Stimulated activated CD4-positive, alpha-beta T cell treated with anti-CD3 and anti-CD28 coated beads, Interleukin-12 subunit alpha, Interleukin-12 subunit beta, amount 100 ng/mL, for 48 hours (primary cell): ENCODE data around the gene PPP2R5E.

ENCODE experiments used
- DNase-seq, 3 donors: peaks; one replicate each; pipeline ENCODE4 v3.0.0-alpha.2; 2020; ENCODE audit warnings: low read depth in 2 of 3, low spot score in 1 of 3

PPP2R5E gene

DNA sequence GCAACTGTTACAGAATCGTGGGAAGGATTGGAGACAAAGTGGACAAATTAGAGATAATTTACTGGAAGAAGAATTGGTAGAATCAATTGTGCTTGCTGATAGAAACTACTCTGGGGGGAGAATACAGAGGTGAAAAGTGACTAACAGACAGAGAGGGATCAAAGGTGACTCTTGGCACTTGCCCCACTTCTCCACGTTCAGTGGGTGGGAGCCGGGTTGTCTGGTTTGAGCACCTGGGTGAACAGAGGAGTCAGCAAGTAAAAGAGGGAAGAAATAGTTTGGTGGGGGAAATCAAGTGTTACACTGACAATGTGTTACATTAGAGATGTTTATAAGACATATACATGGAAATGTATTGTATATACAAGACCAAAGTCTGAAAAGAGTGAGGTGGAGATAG, 69.1 kb downstream of the PPP2R5E start:
- no peak for DNase-seq

DNA sequence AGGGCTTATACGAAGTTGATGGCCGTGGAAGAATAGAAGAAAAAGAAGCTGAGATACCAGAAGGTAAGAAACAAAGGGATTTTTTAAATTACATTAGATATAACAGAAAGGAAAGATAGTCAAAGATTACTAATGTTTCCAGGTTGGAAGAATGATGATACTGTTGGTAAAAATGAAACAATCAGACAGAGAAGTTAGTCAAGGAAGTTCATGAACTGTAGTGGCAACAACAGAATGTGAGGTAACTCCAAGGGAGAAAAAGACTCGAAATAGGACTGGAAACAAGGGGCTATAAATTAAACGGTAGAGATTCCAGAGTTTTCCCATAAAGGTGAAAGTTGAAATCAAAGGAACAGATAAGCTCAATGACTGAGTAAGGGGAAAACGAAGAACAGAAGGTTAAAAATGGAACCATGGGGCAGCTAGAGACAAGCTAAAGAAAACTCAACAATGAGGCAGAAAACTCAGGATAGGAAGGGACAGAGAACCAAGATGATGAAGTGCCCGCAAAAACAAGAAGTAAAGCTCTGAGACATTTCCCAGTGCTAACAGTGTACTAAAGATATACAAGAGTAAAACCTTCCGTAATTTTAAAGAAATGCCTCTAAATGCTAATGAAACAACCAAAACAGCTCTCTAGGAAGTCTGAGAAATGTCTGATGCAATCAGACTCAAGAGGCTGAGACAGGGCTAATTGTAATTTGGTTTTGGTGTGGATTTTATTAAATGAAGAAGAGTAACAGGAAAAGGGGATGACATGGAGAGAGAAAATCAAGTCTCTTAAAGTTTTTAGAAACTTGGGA, 70.0 kb downstream of the PPP2R5E start:
- DNase-seq, result no peak

DNA sequence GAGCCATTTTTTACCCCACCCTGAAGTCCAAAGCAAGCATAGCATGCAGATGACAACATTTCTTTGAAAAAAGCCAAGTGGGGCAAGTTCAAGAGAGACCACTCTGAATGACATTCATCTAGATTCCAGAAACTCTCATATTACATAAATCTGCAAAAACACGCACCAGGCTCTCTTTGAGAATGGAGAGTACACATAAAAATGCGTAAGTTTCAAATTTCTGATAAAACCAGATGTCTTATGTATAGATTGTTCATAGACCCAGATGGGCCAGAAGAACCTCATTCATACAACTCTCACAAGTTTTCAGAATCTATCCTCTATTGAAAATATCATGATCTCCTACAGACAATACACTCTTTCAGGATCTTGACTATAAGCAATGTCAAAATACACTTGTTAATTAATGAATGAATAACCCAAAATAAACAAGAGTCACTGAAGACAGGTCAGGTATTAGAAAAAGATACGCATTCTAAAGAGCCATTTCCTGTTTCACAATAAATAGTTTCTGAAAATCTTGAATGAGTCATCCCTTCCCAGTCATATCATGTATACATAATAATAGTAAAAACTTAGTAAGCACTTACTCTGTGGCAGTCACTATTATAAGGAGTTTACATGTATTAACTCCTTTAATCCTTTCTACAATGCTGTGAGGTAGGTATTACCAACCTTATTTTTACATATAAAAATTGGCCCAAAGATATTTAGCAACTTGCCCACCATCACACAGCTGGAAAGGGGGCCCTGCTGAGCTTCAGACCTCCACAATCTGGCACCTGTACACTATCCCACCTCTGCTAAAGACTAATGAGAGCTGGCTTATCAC, 72.0 kb downstream of the PPP2R5E start:
- no peak for DNase-seq

DNA sequence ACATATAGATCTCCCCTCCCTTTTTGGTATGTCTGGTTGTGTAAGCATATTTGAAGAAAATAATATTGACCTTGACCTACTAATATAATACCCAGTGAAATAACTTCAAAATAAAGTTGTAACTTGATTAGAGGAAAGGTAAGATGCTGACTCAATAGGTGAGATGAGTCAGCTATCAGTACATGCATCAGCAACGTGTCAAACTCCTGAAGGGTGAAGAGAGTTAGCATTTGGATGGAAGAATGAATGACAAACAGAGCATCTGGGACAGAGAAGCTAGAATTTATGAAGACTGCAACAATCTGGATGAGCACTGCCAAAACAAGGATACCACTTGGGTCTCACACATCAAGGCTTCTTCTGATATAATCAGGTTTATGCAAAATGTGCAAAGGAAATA, 74.9 kb downstream of the PPP2R5E start:
- DNase-seq, result no peak

DNA sequence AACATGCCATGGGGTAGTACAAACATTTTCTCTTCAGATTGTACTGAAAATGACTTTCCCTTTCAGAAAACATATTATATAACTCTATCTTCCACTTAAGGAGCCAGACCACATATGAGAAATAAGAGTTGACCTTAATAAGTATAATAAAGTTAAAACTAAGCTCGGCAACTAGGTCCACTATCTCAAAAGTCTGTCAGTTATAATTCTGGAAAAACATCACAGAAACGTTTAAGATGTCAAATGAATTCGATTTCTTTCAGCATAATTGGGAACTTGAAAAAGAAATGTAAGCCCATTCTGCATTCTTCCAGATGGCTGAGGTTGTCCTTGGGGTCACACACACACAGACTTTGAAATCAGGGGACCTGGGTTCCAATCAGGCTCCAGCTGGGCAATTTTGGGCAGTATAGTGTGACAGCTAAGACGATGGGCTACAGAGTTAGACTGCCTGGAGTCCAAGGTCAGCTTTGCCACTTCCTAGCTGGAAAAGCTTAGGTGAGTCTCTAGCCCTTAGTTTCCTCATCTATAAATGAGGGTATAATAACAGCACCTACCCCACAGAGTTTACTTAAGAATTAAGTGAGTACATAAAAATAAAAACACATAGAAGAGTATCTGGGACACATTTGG, 75.6 kb downstream of the PPP2R5E start:
- DNase-seq, result no peak

DNA sequence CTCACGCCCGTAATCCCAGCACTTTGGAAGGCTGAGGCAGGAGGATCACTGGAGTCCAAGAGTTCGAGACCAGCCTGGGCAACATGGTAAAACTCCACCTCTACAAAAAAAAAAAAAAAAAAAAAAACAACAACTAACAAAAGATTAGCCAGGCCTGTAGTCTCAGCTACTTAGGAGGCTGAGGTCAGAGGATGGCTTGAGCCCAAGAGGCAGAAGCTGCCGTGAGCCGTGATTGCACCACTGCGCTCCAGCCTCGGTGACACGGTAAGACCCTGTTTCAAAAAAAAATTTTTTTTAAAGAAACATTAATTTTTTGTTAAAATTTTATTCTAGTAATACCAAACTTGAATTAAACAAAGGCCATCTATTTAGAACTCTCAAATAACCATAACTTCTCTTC, 77.8 kb downstream of the PPP2R5E start:
- no peak for DNase-seq

DNA sequence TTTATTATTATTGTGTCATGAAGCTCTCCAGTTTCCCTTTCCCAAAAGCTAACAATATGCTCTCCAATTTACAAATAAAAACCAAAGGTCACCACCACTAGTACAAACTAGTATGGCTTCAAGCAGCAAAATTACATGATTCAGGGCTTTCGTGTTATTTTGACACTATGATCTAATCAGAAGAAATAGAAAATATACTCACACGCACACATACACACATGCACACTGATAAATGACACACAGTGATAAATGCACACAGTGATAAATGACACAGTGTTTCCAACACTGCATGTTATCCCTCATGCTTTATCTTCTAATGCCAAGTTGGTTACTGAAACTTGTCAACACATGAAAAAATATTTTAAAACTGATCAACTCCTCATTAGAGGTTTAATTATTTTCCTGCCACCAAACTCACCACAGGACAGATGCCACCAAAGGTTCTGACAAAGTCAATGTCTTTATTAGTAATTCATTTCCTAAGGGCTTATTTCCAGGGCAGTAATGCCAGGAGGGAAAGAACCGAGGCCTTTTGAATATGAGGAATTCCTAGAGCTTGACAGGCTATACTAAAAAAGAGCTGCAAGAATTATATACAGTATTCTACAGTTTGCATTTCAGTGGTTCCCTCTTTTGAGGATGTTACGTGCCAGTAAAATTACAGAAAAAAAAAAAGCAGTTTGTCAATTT, 82.4 kb downstream of the PPP2R5E start:
- no peak for DNase-seq

DNA sequence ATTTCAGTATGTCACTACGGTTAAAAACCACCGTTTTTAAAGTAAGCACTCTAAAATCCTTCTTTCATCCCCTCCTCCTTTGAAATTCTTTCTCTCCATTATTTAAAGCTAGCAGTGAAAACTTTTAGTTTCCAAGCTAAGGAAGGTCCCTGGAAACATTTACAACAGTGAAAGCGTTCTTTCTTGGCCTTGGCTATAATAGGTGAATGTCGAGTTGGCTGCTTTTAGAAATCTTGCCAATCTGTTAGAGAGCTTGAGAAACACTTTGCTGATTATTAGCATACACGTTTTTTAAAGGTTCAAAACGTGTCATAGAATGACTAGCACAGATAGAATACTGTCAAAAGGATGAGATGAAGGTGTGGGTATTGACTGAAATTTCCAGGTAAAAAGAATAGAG, 83.4 kb downstream of the PPP2R5E start:
- DNase-seq, result no peak

DNA sequence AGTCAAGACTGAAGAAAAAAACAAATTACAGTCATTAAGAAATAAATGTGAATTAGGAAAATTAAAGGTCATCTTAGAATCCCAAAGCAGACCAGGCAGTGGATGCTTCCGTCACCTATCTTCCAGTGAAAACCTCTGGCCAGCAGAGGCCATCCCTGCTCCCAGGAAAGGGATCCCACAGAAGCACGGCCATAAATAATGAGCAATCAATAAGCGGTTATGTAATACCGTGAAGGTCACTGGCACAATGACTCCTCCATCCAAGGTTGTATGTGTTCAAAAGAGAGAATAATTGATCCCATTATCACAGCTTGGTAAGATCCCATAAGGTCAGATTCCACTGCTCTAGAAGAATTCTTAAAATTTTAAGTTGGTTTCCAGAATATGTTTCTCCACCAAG, 85.7 kb downstream of the PPP2R5E start:
- DNase-seq, result no peak

DNA sequence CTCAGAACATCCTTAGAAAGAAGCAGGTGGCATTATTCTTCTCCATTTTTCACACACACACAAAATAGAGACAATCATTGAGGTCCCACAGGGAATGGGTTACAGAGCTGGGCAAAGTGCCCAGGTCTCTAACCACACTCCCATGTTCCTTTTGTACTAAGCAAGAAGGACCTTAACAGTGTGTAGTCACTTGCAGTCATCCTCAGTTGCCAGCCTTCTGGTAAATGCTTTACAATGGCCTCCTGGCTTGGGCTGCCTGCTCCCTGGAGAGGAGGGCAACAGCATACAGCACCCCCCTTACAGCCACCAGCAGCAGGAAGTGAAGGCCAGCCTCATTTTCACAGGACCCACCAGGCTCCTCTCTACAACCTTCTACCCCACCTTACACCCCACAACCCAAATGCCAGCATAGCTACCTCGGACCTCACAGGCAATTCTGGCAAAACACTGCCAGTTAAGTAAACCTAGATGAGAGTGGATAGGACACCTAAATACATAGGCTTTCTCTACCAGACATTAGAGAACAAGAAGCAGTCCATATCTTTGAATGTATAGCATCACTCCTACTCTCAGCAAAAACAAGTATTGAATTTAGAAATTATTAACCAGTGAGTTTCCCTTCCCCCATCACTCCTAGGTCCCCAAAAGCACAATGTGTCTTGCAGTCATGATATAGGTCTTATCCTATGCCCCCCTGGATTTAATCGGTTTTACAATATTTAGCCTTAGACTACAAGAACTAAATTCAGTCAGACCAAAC, 88.1 kb downstream of the PPP2R5E start:
- no peak for DNase-seq

DNA sequence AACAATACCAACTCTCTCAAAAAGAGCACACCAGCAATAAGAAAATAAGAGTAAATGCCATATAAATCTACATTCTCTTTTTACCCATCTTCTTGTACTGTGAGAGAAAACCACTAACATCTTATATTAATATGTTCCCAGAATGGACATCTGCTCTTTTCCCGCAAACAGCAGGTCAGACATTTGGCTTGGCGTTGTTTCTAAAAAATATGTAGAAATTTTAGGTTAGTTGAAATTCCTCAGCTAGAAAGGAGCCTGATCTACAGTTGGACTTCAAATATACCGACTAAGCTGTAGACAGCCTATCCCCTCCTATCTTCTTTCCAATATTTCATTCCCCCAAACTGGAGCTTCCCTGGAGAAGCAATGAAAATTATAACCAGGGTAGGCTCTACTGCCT, 88.7 kb downstream of the PPP2R5E start:
- DNase-seq, result no peak

DNA sequence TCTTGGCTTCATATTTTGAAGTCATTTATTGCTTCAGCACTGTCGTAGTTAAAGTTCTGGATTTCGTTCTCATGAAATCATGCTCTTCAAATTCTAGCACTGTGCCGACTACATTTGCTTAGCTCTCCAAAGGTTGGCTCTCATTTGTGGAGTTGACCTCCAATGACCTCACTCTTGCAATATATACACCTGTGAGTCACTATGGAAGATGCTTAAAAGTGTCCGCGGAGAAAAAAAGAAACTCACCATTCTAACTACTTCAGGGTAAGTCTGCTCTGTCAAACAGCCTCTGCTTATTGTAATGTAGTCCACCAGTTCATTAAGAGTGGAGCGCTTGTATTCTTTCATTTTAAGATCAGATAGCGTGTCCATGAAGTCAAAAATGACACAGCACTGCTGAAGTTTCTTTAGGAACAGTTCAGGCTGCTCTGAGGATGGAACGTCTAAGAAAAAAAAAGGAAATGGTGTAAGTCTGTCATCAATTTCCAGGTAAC, 89.7 kb downstream of the PPP2R5E start:
- no peak for DNase-seq

DNA sequence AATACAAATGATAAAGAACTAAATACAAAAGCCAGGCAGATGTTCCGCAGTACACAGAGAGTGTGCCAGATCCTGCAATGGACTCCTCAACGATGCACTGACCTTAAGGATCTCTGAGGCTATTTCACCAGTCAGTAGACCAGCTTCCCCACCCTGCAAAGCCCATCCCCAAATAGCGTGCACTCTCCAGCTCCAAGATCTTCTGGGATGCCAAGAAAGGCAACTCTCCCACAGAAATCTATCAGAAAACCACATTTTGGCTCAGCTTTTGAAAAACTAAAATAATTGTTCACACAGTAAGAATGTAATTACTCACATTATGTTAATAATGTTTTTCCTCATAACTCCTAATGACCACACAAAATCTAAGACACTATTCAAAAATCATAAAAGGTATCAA, 90.4 kb downstream of the PPP2R5E start:
- no peak for DNase-seq

DNA sequence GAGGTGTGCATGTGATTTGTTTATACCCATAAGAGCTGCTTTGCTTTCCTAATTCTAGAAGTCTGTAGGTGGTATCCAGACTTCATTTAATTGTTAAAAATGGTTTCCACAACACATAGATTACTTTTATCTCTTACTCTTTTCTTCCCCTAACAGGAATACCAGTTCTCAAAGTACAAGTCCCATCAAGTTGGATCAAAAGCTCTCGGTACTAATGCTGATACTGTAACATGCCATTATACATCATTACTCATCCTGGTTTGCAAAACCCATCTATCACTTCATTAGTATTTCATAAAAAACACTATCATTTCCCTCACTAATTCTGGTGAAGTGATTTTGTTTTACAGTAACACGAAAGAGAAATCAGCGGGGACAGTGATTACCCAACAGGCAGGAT, 94.3 kb downstream of the PPP2R5E start:
- DNase-seq, result no peak

DNA sequence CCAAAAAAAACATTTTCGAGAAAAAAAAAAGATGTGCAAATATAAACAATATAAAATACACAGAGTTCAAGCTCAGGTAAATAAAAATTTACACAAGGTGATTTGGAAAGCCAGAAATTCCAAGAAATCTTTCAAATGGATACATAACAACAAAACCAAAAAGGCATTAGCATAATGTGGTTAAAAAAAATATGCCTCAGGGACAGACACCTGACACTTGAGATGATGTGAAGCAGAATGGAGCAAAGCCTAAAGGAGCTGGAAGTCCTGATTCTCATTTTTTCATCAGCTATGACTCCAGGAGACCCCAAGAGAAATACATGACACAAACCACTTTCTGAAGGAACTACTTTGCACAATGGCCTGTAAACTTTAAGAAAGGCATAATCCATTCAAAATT, 98.6 kb downstream of the PPP2R5E start:
- DNase-seq, result no peak

DNA sequence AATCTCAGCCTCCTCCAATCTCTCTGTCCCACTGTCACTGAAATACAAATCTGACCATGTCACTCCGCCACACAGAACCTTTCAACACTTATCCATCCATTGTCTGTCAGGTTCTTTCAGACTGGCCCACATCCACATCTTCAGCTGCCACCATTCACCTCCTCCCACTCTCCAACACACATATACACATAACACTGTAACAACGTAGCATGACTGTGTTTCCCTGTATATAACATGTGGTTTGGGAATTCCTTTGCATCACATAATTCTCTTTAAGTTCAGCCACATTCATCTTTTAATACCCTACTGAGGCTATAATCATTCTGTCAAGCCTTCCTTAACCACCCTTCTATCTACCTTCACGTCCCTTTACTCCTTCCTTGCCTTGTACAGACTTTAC, 99.2 kb downstream of the PPP2R5E start:
- no peak for DNase-seq

DNA sequence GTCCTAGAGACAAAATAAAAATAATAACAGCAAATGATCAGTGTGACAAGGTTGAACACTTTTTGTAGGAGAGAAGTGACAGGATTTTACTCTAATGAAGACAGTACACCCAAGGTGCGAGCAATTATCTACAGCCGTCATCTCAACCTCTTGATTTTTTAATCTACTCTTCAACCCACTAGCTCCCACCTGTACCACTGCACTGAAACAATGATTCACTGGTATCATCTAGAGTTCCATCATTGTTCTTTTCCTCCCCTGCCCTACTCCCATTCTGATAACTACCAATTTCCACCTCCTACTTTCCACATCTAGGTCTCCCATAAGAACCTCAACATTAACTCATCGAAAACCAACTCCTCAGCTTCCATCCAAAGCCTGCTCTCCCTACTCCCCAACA, 99.8 kb downstream of the PPP2R5E start:
- DNase-seq, result no peak

DNA sequence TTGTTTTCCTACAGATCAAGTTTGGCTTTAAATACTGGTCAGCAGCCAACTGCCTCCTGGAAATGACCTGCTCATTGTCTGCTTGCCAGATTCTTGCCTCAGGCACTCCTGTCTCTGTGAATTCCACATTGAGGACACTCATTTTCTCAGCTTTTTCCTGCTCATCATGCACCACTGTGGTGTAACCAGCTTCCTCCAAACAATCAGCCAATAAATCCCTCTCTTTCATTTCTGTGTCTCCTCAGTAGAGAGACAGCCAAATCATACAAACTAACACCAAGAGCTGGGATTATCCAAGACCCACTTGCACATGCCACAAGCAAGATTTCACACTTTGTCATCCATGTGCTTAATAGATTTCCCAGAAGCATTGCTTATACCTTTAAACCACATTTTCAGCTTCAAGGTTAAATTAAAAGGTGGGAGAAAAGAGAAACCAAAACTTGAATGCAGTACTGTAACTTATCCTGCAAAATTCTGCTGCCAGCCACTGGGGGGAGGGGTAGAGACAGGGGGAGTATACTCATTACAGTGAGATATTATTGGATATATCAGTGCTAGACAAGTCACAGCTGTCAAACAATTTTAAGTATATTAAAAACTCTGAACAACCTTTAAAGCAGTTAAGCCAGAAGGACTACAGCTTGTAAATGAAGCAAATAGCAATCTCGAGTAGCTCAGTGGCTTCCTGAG, 105.0 kb downstream of the PPP2R5E start:
- DNase-seq, result peak in 1 of 3 donors; percentile 19

DNA sequence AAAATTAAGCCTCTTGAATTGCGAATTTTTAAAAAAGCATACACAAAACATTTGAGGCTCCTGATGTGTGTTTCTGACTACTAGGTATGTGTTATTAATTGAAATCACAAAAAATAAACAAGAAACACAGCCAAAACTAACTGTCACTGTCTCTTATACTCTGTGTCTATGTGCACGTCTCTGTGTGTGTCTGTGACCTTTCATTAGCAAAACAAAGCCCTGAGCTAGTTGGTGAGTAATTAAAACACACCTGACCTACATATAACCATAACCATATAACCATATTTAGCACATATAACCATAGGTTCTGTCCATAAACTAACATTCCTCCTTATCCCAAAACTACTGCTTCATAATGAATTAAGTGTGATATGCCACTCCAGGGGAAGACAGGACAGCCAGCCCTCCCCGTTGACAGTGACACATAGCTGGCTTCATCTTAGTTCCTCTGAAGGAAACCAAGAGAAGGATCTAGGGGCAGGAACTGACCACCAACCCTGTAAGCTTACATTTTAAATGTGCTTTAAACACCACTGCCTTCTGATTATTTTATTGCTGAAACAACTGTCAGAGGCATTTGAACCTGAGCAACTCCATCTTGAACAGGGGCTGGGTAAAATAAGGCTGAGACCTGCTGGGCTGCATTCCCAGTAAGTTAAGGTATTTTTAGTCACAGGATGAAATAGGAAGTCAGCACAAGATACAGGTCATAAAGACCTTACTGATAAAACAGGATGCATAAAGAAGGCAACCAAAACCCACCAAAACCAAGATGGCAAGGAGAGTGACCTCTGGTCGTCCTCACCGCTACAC, 106.7 kb downstream of the PPP2R5E start:
- no peak for DNase-seq
